HL-60/S4 treated with phorbol 12-myristate 13-acetate at 8.2 ng/mL for 4 days and 3 days (cell line): Measurements from ENCODE around the gene POMGNT2.
"Not testable (repeated sequence)": the region's sequence is repeated elsewhere in the genome, so short reads cannot be mapped to it uniquely, and the experiment has no call there.

ENCODE experiments used
- in situ Hi-C: fragments of 300-500 bp; cut with MboI; formaldehyde crosslinking; loops from 2 replicates; pipeline ENCODE4 v1.15.0; 2022; ENCODE audit warnings: low sequenced_read_pairs

POMGNT2 gene

DNA sequence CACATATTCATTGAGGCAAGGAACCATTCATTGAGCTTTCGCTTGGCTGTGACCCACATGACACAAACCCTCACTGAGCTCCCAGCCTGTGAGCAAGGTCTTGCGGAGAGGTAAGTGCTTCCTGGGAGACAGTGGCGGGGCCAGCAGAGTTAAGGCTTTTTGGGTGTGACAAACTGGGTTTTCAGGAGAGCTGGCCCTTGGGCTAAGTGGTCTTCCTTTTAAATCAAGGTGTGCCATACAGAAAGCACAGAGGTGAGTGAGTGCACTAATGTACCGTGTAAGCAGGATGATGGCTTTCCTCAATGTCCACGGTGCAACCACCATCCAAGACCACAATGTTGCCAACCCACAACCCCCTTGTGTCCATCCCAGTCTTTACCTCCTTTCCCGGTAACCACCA lies 28.6 kb downstream of the POMGNT2 start:
- in situ Hi-C loops = no loop called here

DNA sequence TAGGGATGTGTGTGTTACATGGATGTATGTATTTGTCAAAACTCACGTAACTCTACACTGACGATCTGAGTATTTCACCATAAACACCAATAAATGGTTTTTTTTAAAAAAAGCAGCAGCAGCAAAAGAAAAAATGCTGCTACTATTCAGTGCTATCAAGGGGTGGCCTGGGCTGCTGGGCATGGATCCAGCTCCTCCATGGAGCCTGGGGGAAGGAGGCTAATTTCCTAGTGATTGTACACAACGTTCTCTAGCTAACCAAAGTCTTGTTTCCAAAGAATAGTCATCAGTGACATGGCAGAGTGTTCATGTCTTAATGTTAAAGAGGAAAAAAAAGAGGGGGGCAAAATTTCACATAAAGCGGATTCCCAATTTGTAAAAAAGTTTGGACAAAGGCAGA lies 29.0 kb downstream of the POMGNT2 start:
- in situ Hi-C loops = no loop called here

DNA sequence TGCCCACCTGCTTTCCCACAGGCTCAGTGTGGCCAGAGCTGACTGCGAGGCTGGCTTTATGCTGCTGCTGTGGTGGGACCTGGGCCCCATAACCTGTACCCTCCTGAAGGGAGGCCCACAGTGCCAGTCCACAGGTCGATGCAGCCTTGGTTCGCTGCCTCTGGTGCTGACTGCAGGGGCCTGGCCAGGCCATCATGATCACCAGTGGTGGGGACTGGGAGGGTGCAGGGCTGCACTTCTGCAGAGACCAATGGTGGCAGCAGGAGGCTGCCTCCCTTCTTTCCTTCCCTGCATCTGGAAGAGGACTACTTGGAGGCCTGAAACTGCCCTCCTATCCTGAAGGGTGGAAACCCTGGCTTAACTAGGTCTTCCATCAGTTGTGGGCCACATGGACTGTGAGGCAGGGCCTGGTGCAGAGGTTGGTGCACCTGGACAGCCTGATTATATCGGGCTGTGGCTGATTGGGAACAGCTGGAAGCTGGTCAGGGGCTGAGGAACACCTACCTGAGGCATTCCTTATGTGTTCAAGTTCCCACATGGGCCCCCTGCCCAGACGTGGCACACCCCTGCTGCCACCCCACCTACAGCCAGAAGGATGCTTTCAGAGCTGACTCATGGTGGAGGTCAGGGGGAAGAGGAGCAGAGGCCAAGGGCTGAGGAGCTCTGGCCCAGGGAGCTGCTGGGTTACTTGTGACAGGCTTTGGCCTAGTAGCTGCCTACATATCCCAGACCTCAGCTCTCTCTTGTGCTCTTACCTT lies 29.8 kb downstream of the POMGNT2 start:
- in situ Hi-C loops = no loop called here

- in situ Hi-C loops = no loop called here
Measured at GRCh38 chr3:43074901-43075689, 30.8 kb downstream of the POMGNT2 start.

DNA sequence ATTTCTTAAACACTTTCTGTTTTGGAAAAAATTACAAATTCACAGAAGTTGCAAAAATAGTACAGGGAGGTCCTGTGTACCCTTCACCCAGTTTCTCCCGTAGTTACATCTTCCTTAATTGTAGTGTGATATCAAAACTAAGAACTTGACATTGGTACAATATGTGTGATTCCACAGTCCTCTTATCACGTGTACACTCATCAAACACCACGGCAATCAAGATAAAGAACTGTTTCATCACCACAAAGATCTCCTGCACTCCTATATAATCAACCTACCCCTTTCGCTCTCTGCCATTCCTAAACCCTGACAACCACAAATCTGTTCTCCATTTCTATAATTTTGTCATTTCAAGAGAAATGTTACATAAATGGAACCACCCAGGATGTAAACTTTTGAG lies 31.4 kb downstream of the POMGNT2 start:
- in situ Hi-C loops = no loop called here

- in situ Hi-C loops = no loop called here
Measured at GRCh38 chr3:43073836-43074220, 32.1 kb downstream of the POMGNT2 start.

DNA sequence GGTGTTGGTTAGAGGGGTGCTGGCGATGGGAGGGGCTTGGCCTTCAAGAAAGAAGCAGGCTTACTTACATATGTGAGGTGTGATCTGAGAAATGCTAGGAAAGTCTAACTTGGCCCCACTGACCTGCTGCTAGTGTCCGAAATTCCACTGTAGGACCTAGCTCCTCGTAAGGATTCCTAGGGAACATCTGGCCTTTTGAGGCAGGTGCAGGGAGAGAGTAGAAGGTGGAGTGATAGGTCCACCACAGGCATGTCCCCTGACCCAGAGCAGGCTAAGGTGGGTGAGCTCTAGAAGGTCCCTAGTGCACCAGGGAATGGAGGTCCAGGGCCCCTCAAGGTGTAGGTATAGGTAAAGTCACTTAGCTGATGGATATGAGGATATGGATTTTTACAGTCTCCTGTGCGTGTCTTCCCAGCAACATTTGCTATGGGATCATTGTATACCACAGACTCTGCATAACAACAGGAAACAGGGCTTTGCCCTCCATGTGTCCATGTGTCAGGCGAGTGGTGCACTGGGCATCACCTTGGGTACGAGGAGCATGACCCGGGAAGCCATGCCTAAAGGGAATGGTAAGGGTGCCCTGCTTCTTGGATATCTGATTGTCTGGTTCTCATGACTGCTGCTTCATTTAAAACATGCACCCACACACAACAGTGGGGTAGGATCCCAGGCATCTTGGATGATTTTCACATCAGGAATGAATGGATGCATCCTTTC lies 32.6 kb downstream of the POMGNT2 start:
- in situ Hi-C loops = no loop called here

GRCh38 chr3:43072361-43072760 lies 33.5 kb downstream of the POMGNT2 start:
- in situ Hi-C loops = no loop called here

DNA sequence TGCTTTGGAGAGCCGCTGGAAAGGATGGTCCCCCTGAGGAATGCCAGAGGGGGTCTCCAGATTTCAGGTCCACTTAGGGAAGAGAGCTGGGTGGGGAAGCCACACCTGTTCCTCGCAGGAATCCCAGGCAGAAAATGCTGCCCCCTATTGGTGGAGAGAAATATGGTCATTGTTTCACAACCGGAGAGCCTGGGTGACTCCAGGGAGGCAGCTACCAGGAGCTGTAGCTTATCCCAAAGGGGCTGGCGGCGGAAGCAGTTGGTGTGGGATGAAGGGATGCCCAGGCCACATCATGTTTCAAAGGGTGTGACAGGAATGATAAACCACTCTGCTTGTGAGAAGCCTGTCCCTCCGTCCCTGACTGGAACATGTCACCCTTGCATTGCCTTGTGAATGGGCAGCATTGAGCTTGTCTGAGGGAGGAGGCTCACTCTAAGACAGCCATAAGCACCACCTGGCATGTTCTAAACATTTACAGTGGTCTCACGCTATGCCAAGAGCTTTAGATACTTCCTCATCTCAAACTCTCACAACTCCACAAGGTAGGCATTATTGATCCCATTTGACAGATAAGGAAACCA lies 34.5 kb downstream of the POMGNT2 start:
- in situ Hi-C loops = no loop called here

DNA sequence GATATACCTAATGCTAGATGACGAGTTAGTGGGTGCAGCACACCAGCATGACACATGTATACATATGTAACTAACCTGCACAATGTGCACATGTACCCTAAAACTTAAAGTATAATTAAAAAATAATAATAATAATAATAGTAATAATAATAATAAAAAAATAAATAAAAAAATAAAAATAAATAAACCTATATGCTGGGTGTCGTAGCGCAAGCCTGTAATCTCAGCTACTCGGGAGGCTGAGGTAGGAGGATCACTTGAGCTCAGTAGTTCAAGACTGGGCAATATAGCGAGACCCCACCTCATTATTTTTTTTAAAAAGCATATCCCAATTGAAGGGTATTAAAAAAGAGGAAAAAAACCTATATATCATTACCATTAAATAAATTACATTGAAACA lies 35.2 kb downstream of the POMGNT2 start:
- in situ Hi-C loops = not testable (repeated sequence)

- in situ Hi-C loops = no loop called here
Measured at GRCh38 chr3:43063114-43063513, 42.8 kb downstream of the POMGNT2 start.

DNA sequence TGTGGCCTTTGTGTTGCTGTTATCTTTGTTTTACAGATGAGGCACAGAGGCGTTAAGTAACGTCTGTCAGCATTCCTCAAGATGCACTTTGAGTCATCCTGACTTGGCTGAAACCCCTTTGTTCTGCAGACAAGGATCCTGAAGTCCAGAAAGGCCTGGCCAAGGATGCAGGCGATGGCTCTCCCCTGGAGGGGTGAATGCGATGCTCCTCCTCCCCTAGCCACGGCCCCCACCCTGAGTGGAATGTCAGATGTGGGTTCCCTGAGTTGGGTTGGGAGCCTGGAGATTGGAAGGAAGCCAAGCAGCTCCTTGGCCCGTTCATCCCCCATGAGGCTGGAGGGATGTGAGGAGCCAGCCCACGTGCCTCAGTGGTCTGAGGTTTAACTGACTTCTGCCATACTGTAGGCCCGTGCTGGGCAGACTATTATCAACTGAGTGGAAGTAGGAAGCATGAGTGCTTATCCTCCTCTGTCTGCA lies 43.3 kb downstream of the POMGNT2 start:
- in situ Hi-C loops = no loop called here

DNA sequence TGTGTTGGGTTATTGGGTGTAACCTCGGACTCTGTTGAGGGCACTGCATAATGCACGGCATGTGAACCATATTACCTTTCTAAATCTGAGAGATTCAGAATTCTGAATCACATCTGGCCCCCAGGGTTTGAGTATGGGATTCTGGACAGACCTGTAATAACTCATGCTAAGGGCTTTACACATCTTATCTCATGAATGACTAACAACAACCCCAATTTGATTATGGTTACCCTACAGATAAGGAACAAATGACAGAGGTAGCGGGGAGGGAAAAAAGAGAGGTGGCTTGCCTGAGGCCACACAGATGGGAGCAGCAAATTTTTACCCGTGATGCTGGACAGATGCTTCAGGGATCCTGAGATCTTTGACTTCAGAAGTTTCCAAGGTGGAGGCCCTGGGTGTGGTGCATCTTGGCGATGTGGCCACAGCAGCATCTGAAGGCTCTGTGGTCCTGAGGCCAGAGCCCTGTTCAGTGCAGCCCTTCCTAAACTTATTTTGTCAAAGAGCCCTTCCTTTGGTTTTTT lies 43.8 kb downstream of the POMGNT2 start:
- in situ Hi-C loops = no loop called here

- in situ Hi-C loops = no loop called here
Measured at GRCh38 chr3:43061101-43061895, 44.6 kb downstream of the POMGNT2 start.

DNA sequence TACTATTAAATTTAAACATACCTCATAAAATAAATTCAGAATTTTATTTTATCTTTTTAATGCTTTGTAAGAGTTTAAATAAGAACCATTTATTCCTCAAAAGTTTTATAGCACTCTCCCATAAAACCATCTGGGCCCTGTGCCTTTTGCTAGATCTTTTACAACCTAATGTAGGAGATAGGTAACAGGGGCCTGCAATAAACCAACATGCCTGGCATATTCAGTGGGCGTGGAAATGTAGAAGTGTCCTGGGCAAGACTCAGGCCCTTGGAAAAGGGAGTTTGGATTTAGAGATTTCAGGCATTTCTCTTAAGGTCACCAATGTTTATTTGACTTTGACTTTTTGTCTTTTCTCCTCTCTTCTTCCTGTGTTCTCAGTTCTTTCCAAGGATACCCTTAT lies 46.4 kb downstream of the POMGNT2 start:
- in situ Hi-C loops = no loop called here

DNA sequence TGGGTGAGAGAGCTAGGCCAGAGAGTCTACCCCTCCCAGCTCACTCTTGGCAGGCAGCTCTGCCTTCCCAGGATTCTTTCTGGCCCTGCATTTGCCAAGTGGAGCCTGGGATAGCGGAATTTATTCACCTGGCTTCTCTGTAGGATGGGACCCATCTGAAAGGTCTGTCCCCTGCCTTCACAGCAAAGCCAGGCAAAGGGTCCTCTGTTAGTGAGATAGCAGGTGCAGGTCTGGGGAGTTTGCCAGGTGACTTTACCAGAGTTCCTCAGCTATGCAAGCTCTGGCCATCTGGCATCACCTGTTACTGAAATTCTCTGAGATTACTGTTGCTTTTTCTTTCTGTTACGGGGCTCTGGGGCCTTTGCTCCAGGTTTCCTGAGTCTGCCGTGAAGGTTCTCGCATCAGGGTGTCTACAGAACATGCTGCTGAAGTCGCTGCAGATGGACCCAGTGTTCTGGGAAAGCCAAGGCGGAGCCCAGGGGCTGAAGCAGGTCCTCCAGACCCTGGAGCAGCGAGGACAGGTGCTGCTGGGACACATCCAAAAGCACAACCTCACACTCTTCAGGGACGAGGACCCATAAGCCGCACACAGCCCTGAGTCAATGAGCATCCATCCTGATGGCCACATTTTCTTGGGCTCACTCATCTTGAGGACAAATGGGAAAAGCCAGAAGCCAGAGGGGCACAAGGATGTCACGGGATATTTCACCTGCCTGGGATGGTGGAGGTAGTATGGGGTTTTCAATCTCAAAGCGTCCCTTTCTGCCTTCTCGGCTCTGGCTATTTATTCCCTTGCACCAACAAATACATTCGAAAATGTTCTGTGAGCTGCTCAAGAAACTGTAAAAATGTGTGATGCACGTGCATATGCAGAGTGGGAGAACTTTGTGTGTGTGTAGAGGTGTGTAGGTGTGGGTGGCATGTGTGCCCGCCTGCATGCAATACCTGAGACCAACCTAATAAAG lies 49.8 kb downstream of the POMGNT2 start:
- in situ Hi-C loops = no loop called here

DNA sequence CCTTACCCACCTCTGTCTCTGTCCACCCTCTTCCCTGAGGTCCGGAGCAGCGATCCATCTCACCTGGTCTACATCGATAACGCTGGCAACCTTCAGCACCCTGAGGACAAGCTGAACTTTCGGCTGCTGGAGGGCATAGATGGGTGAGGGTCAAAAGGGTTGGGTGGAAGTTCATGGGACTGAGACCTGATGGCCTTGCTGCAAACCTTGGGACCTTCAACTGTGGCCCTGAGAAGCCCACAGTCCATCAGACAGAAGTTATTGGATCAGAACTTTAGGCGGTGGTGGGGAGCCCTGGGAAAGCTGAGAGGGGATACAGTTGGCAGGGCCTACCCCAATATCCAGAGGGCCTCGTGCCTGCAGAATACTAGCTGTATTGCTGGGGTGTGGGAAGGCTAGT lies 50.5 kb downstream of the POMGNT2 start:
- in situ Hi-C loops = no loop called here

DNA sequence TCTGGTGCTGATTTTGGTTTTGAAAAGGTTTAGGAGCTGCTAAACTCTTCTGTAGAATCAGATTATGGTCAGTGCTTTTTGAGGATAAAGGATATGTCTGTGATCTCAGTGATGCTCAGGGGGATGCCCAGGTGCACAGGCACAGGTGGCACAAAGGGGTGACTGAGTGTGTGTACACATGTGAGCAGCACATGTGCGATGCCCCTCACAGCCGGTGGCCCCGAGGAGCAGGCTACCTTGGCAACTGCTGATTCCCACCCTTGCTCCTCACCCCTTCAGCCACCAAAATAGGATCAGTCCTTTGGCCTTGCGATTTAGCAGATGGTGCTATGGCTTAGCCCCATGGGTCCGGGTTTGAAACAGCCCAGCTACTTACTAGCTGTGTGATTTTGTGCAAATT lies 51.1 kb downstream of the POMGNT2 start:
- in situ Hi-C loops = no loop called here

GRCh38 chr3:43053291-43053690 lies 52.6 kb downstream of the POMGNT2 start:
- in situ Hi-C loops = no loop called here
